ENCODE results near the gene TTLL12. TPM values are rescaled to one million over a fixed set of nuclear protein-coding genes. Genes with fewer than 3 reads are reported as not detected.

The TTLL12 gene
- polyA plus RNA-seq, 2 of the 4 experiments (the other 2 are of a cell fraction), result 8.6 to 18.7 TPM

DNA sequence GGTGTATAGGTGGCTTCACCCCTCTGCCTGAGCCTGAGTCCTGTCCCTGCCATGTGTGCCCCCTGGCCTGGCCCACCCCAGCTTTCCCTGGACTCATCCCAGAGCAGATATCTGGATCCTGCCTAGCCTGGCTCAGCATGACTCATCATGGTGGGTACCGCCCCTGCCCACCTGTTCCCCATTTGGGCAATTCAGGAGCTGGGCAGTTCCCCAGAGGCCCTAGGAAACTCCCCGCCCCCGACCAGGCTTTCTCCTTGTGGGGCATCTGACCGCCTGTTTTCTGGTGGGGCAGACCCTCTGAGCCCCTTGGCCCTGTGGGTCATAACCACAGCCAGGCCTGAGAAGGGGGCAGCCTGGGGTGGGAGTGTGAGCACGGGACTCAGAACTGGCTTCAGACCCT lies 31.1 kb downstream of the TTLL12 start:
- TF ChIP-seq RAD21 (conservative IDR thresholded peaks at IDR 0.05 in 1 of 2, IDR thresholded peaks at IDR 0.05 in 1 of 2) (no peak), CHD4 (IDR thresholded peaks at IDR 0.05; ENCODE audit: borderline replicate concordance) (no peak), JUN (IDR thresholded peaks at IDR 0.05) (no peak), BHLHE40 (IDR thresholded peaks at IDR 0.05; ENCODE audit: low read depth, low read length) (no peak), EHF (CRISPR knock-in tag; IDR thresholded peaks at IDR 0.05) (no peak), RFX5 (IDR thresholded peaks at IDR 0.05) (no peak), ZFP36 (IDR thresholded peaks at IDR 0.05; ENCODE audit: borderline replicate concordance, partially characterized antibody) (no peak), CBX2 (IDR thresholded peaks at IDR 0.05; ENCODE audit: borderline replicate concordance, low read depth) (no peak), ESRRA (IDR thresholded peaks at IDR 0.05; ENCODE audit: borderline replicate concordance, low read length) (no peak), KDM5A (IDR thresholded peaks at IDR 0.05) (no peak), MAZ (IDR thresholded peaks at IDR 0.05; ENCODE audit: borderline replicate concordance, low read depth, low read length) (no peak), FOXS1 (CRISPR knock-in tag; IDR thresholded peaks at IDR 0.05) (no peak), NR3C1 (IDR thresholded peaks at IDR 0.05) (no peak)
- TF ChIP-seq, protein P1, sequence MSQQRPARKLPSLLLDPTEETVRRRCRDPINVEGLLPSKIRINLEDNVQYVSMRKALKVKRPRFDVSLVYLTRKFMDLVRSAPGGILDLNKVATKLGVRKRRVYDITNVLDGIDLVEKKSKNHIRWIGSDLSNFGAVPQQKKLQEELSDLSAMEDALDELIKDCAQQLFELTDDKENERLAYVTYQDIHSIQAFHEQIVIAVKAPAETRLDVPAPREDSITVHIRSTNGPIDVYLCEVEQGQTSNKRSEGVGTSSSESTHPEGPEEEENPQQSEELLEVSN (IDR thresholded peaks at IDR 0.05; ENCODE audit: borderline replicate concordance, low read depth), result no peak
- TF ChIP-seq, protein P2, sequence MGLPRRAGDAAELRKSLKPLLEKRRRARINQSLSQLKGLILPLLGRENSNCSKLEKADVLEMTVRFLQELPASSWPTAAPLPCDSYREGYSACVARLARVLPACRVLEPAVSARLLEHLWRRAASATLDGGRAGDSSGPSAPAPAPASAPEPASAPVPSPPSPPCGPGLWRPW (IDR thresholded peaks at IDR 0.05), result no peak
- TF ChIP-seq, protein P3, sequence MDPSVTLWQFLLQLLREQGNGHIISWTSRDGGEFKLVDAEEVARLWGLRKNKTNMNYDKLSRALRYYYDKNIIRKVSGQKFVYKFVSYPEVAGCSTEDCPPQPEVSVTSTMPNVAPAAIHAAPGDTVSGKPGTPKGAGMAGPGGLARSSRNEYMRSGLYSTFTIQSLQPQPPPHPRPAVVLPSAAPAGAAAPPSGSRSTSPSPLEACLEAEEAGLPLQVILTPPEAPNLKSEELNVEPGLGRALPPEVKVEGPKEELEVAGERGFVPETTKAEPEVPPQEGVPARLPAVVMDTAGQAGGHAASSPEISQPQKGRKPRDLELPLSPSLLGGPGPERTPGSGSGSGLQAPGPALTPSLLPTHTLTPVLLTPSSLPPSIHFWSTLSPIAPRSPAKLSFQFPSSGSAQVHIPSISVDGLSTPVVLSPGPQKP (IDR thresholded peaks at IDR 0.05; ENCODE audit: low read depth, low read length), result no peak
- TF ChIP-seq, protein P4, sequence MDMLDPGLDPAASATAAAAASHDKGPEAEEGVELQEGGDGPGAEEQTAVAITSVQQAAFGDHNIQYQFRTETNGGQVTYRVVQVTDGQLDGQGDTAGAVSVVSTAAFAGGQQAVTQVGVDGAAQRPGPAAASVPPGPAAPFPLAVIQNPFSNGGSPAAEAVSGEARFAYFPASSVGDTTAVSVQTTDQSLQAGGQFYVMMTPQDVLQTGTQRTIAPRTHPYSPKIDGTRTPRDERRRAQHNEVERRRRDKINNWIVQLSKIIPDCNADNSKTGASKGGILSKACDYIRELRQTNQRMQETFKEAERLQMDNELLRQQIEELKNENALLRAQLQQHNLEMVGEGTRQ (IDR thresholded peaks at IDR 0.05), result no peak
- CTCF ChIA-PET, result interaction anchor here (1.2 kb wide), 1 partner anchor 288 kb away, joined by 4 read pairs; no protein-coding TSS in a partner anchor
- H3K9me3 ChIP-seq, result no peaks in the 10 kb centered on the region
- no peak overlapping the region for H3K4me2 ChIP-seq
- peaks cover 12% of the 10 kb centered on the region; the same call in 2 of the 3 replicates for H3K4me1 ChIP-seq
- ATAC-seq (no peak), FAIRE-seq (no peak), DNase-seq (ENCODE audit: low read depth in 1 of 2, low spot score in 1 of 2) (no peak)
- POLR2A ChIA-PET, result no interaction called here
- 86% methylated on average over 4 of the region's 5 CpGs for WGBS (ENCODE audit: missing lambda C conversion rate)
- H3K27ac ChIP-seq, result no peak overlapping the region
- no peak overlapping the region for H3K4me3 ChIP-seq

DNA sequence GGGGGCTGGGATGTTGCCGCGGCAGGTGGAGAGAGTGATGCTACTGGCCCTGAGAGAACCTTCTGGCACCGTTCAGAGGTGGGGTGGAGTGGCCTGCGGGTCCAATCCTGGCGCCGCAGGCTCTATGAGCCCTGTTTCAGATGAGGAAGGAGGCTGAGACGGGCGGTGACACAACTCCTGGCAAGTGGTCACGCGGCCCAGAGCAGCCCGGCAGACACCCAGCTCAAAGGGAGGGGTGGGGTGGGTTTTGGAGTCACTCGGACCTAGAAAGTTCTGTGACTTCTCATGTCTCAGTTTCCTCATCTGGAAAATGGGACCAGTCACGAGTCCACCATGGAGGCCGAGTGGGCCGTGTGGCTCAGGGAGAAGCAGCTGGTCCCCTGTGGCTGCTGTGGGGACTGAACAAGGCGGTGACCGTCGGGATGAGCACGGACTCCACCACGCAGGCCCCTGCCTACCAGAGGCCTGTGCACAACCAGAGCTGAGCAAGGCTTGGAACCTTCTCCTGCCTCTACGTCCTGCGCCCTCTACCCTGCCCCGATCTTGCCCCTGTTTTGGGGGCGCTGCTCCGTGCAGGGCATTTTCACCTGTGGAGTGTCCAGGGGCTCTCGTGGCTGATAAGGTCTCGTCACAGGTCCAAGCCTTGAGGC lies 31.9 kb downstream of the TTLL12 start:
- ChIA-PET POLR2A (no interaction called here), CTCF (no interaction called here)
- ATAC-seq, result no peak
- no peak for DNase-seq (ENCODE audit: low read depth in 1 of 2, low spot score in 1 of 2)
- Histone ChIP-seq H3K4me2 (no peak overlapping the region), H3K4me1 (peaks cover 14% of the 10 kb centered on the region; the same call in 2 of the 3 replicates), H3K4me3 (no peak overlapping the region), H3K9me3 (no peaks in the 10 kb centered on the region), H3K27ac (no peak overlapping the region)
- TF ChIP-seq PHF8 (IDR thresholded peaks at IDR 0.05; ENCODE audit: borderline replicate concordance, low read depth) (no peak), CHD2 (IDR thresholded peaks at IDR 0.05; ENCODE audit: low read length, partially characterized antibody) (no peak), EHMT2 (IDR thresholded peaks at IDR 0.05; ENCODE audit: low read depth) (no peak), TFCP2L1 (CRISPR knock-in tag; IDR thresholded peaks at IDR 0.05) (no peak), HOXA7 (CRISPR knock-in tag; IDR thresholded peaks at IDR 0.05) (no peak), ZNF302 (CRISPR knock-in tag; IDR thresholded peaks at IDR 0.05) (no peak), RCOR1 (IDR thresholded peaks at IDR 0.05; ENCODE audit: low read depth, low read length) (no peak), ESRRA (IDR thresholded peaks at IDR 0.05; ENCODE audit: borderline replicate concordance, low read length) (no peak), EP300 (IDR thresholded peaks at IDR 0.05) (no peak), POLR2A (IDR thresholded peaks at IDR 0.05; ENCODE audit: low read length) (no peak), FOSL2 (IDR thresholded peaks at IDR 0.05) (no peak), FOSL2 (CRISPR knock-in tag; IDR thresholded peaks at IDR 0.05) (no peak), NR3C1 (IDR thresholded peaks at IDR 0.05) (no peak), KDM1A (IDR thresholded peaks at IDR 0.05; ENCODE audit: low read depth) (no peak), RARB (CRISPR knock-in tag; IDR thresholded peaks at IDR 0.05) (no peak), BHLHE40 (IDR thresholded peaks at IDR 0.05; ENCODE audit: low read depth, low read length) (no peak), CHD4 (IDR thresholded peaks at IDR 0.05; ENCODE audit: borderline replicate concordance) (no peak)
- TF ChIP-seq, protein P5, sequence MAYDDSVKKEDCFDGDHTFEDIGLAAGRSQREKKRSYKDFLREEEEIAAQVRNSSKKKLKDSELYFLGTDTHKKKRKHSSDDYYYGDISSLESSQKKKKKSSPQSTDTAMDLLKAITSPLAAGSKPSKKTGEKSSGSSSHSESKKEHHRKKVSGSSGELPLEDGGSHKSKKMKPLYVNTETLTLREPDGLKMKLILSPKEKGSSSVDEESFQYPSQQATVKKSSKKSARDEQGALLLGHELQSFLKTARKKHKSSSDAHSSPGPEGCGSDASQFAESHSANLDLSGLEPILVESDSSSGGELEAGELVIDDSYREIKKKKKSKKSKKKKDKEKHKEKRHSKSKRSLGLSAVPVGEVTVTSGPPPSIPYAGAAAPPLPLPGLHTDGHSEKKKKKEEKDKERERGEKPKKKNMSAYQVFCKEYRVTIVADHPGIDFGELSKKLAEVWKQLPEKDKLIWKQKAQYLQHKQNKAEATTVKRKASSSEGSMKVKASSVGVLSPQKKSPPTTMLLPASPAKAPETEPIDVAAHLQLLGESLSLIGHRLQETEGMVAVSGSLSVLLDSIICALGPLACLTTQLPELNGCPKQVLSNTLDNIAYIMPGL (CRISPR knock-in tag; IDR thresholded peaks at IDR 0.05; ENCODE audit: borderline replicate concordance), result no peak
- 93% methylated on average over 3 of the region's 27 CpGs for WGBS (ENCODE audit: missing lambda C conversion rate)
- no peak for FAIRE-seq
